ENCODE data around the gene UCKL1.

DNA sequence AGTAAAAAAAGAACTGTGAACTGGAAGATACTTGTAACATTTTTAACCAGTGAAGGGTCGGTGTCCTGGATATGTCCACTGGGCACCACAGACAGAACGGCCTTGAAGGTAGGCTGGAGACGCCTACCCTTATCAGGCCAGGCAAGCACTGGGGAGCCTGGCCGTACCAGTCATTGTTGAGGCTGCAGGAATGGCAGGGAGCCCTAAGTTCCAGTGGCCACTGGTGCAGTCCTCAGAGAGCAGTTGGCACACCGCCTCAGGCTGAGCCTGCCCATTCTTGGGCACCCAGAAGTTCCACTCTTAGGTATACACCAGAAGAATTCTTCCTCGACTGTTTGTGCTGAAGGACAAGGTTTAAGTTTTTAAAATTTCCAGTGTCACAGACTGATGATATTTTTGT lies 40.7 kb downstream of the UCKL1 start:
- TF ChIP-seq, protein P1, sequence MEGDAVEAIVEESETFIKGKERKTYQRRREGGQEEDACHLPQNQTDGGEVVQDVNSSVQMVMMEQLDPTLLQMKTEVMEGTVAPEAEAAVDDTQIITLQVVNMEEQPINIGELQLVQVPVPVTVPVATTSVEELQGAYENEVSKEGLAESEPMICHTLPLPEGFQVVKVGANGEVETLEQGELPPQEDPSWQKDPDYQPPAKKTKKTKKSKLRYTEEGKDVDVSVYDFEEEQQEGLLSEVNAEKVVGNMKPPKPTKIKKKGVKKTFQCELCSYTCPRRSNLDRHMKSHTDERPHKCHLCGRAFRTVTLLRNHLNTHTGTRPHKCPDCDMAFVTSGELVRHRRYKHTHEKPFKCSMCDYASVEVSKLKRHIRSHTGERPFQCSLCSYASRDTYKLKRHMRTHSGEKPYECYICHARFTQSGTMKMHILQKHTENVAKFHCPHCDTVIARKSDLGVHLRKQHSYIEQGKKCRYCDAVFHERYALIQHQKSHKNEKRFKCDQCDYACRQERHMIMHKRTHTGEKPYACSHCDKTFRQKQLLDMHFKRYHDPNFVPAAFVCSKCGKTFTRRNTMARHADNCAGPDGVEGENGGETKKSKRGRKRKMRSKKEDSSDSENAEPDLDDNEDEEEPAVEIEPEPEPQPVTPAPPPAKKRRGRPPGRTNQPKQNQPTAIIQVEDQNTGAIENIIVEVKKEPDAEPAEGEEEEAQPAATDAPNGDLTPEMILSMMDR (IDR thresholded peaks at IDR 0.05; ENCODE audit: poor library complexity): no peak
- no peak for TF ChIP-seq EZH2 (IDR thresholded peaks at IDR 0.05; ENCODE audit: borderline replicate concordance)

Data from hepatocyte (in vitro differentiated cells).